ENCODE measurements around the gene BMAL2. TPM values are rescaled to one million over a fixed set of nuclear protein-coding genes. Genes with fewer than 3 reads are reported as not detected.

BMAL2 gene
- total RNA-seq, 1 experiment from 2014 or later = 16.2 TPM

- Mint-ChIP-seq H3K4me3 (no peak overlapping the region), H3K9me3 (no peaks in the 10 kb centered on the region), H3K27me3 (ENCODE audit: low read depth) (peaks cover 9% of the 10 kb centered on the region), H3K4me1 (peaks cover 17% of the 10 kb centered on the region), H3K36me3 (no peaks in the 10 kb centered on the region), H3K27ac (no peak overlapping the region)
- ChIA-PET POLR2A (no interaction called here), CTCF (no interaction called here)
- ATAC-seq = no peak
- no peak for TF ChIP-seq PRRX2 (CRISPR knock-in tag; IDR thresholded peaks at IDR 0.05)
- no peak for TF ChIP-seq ATF3 (CRISPR knock-in tag; conservative IDR thresholded peaks at IDR 0.05)
- no peak for TF ChIP-seq ZNF138 (CRISPR knock-in tag; conservative IDR thresholded peaks at IDR 0.05)
- TF ChIP-seq FOXK1 (CRISPR knock-in tag; IDR thresholded peaks at IDR 0.05) = no peak
- no peak for DNase-seq (ENCODE audit: low spot score)
Measured at GRCh38 chr12:27338473-27338872, 5.8 kb downstream of the BMAL2 start.

GRCh38 chr12:27340971-27341370 is 8.3 kb downstream of the BMAL2 start:
- no peaks in the 10 kb centered on the region for H3K27me3 Mint-ChIP-seq (ENCODE audit: low read depth)
- TF ChIP-seq FOXP1 (CRISPR knock-in tag; IDR thresholded peaks at IDR 0.05; ENCODE audit: borderline replicate concordance) = no peak
- no peak for TF ChIP-seq HMGA2 (CRISPR knock-in tag; IDR thresholded peaks at IDR 0.05)
- TF ChIP-seq RORB (CRISPR knock-in tag; IDR thresholded peaks at IDR 0.05) = no peak
- TF ChIP-seq TP53 (CRISPR knock-in tag; IDR thresholded peaks at IDR 0.05) = no peak
- TF ChIP-seq ZNF281 (CRISPR knock-in tag; IDR thresholded peaks at IDR 0.05) = no peak
- TF ChIP-seq, protein P1, sequence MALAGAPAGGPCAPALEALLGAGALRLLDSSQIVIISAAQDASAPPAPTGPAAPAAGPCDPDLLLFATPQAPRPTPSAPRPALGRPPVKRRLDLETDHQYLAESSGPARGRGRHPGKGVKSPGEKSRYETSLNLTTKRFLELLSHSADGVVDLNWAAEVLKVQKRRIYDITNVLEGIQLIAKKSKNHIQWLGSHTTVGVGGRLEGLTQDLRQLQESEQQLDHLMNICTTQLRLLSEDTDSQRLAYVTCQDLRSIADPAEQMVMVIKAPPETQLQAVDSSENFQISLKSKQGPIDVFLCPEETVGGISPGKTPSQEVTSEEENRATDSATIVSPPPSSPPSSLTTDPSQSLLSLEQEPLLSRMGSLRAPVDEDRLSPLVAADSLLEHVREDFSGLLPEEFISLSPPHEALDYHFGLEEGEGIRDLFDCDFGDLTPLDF (CRISPR knock-in tag; IDR thresholded peaks at IDR 0.05) = no peak
- no peak for TF ChIP-seq NR2C2 (CRISPR knock-in tag; IDR thresholded peaks at IDR 0.05)
- TF ChIP-seq CREM (CRISPR knock-in tag; IDR thresholded peaks at IDR 0.05) = no peak
- TF ChIP-seq ZNF416 (CRISPR knock-in tag; IDR thresholded peaks at IDR 0.05) = no peak
- no peak for TF ChIP-seq GTF2I (CRISPR knock-in tag; conservative IDR thresholded peaks at IDR 0.05)
- TF ChIP-seq, protein P2, sequence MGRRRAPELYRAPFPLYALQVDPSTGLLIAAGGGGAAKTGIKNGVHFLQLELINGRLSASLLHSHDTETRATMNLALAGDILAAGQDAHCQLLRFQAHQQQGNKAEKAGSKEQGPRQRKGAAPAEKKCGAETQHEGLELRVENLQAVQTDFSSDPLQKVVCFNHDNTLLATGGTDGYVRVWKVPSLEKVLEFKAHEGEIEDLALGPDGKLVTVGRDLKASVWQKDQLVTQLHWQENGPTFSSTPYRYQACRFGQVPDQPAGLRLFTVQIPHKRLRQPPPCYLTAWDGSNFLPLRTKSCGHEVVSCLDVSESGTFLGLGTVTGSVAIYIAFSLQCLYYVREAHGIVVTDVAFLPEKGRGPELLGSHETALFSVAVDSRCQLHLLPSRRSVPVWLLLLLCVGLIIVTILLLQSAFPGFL (CRISPR knock-in tag; IDR thresholded peaks at IDR 0.05; ENCODE audit: borderline replicate concordance) = no peak
- TF ChIP-seq PRRX2 (CRISPR knock-in tag; IDR thresholded peaks at IDR 0.05) = no peak
- TF ChIP-seq ZBTB21 (CRISPR knock-in tag; IDR thresholded peaks at IDR 0.05; ENCODE audit: borderline replicate concordance) = no peak
- no peak for TF ChIP-seq ZNF317 (CRISPR knock-in tag; IDR thresholded peaks at IDR 0.05; ENCODE audit: borderline replicate concordance, low read depth)
- no peak for DNase-seq (ENCODE audit: low spot score)
- no peak for ATAC-seq
- H3K9me3 Mint-ChIP-seq = no peaks in the 10 kb centered on the region
- CTCF ChIA-PET = no interaction called here
- no peak overlapping the region for H3K4me3 Mint-ChIP-seq
- H3K36me3 Mint-ChIP-seq = no peaks in the 10 kb centered on the region
- POLR2A ChIA-PET = no interaction called here
- H3K4me1 Mint-ChIP-seq = peaks cover 30% of the 10 kb centered on the region
- no peak overlapping the region for H3K27ac Mint-ChIP-seq

DNA sequence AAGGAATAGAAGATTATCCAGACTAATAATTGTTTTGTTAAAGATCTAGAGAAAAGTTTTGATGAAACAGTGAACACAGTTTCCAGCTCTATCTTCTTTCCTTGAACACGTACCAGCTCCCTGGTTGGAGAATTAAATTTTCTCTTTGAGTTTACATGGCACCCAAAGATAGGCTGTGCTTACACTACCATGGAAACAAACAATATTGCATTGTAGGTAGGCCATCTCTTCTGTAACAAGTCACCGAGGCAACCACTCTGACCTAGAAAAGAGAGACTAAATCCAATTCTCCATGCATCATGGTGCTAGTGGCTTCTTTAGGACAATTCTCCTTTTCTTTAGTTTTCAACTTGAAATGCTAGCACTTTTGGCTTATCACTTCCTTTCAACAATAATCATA is 9.9 kb downstream of the BMAL2 start:
- Mint-ChIP-seq H3K4me3 (no peak overlapping the region), H3K27ac (no peak overlapping the region), H3K27me3 (ENCODE audit: low read depth) (no peaks in the 10 kb centered on the region), H3K36me3 (no peaks in the 10 kb centered on the region), H3K9me3 (no peaks in the 10 kb centered on the region), H3K4me1 (peaks cover 44% of the 10 kb centered on the region)
- DNase-seq (ENCODE audit: low spot score) = no peak
- ChIA-PET POLR2A (no interaction called here), CTCF (no interaction called here)
- no peak for ATAC-seq
- TF ChIP-seq FOXP1 (CRISPR knock-in tag; IDR thresholded peaks at IDR 0.05; ENCODE audit: borderline replicate concordance) (no peak), MYBL2 (CRISPR knock-in tag; IDR thresholded peaks at IDR 0.05) (no peak), NFE2L1 (CRISPR knock-in tag; IDR thresholded peaks at IDR 0.05) (no peak), EMX1 (CRISPR knock-in tag; IDR thresholded peaks at IDR 0.05) (no peak), PRRX2 (CRISPR knock-in tag; IDR thresholded peaks at IDR 0.05) (no peak), ZNF317 (CRISPR knock-in tag; IDR thresholded peaks at IDR 0.05; ENCODE audit: borderline replicate concordance, low read depth) (no peak), ZSCAN18 (CRISPR knock-in tag; IDR thresholded peaks at IDR 0.05) (no peak), IRF2 (CRISPR knock-in tag; IDR thresholded peaks at IDR 0.05; ENCODE audit: borderline replicate concordance, low read depth) (no peak), PRDM15 (CRISPR knock-in tag; IDR thresholded peaks at IDR 0.05) (no peak)

All from WTC11 (cell line).